Measurements from ENCODE around the gene ZNF71.

- no peak for TF ChIP-seq CTCF (optimal IDR thresholded peaks at IDR 0.05 in 1 of 3, IDR thresholded peaks at IDR 0.05 in 1 of 3, conservative IDR thresholded peaks at IDR 0.05 in 1 of 3; ENCODE audit: extremely low read depth in 1 of 3, insufficient read depth in 2 of 3, low read length in 3 of 3)
- no peak for TF ChIP-seq EZH2 (IDR thresholded peaks at IDR 0.05; ENCODE audit: low read length)
Measured at GRCh38 chr19:56619121-56619520, 24.0 kb downstream of the ZNF71 start.

All from keratinocyte (primary cell).